Neural cell (in vitro differentiated cells): ENCODE data around the gene IGFBP7. TPM values are rescaled to one million over a fixed set of nuclear protein-coding genes. Genes with fewer than 3 reads are reported as not detected.

ENCODE experiments used
- H2AFZ ChIP-seq: fragments of 200-600, 300-800 bp; sonication (generic), shearing (Covaris generic); 2 replicates; pipeline ENCODE4 v1.6.0; 2014; ENCODE audit warnings: low read depth, mild to moderate bottlenecking, antibody characterized with exemption, low read length, moderate library complexity
- H3F3A ChIP-seq: fragments of 200-600 bp; shearing (Covaris generic); 2 replicates; pipeline ENCODE4 v1.6.1; 2016; ENCODE audit warnings: mild to moderate bottlenecking, moderate library complexity, mixed read lengths, antibody characterized with exemption, low read length; ENCODE audit not compliant: insufficient read depth, poor library complexity, severe bottlenecking
- H3K27ac ChIP-seq: fragments of 200-600, 300-800 bp; sonication (generic), shearing (Covaris generic); 2 replicates; pipeline ENCODE4 v1.5.1; 2014; ENCODE audit warnings: mild to moderate bottlenecking, low read length, moderate library complexity
- H3K27me3 ChIP-seq: fragments of 300-800, 200-600 bp; sonication (generic), shearing (Covaris generic); 2 replicates; pipeline ENCODE4 v1.6.0; 2014; ENCODE audit warnings: mild to moderate bottlenecking, low read depth, low read length, moderate library complexity; ENCODE audit not compliant: insufficient read depth
- H3K36me3 ChIP-seq: fragments of 300-800, 200-600 bp; sonication (generic), shearing (Covaris generic); 2 replicates; pipeline ENCODE4 v1.5.1; 2014; ENCODE audit warnings: mild to moderate bottlenecking, antibody characterized with exemption, low read length, moderate library complexity; ENCODE audit not compliant: insufficient read depth
- H3K4me2 ChIP-seq: fragments of 300-800, 200-600 bp; sonication (generic), shearing (Covaris generic); 2 replicates; pipeline ENCODE4 v1.6.0; 2014; ENCODE audit warnings: mild to moderate bottlenecking, low read length
- H3K4me3 ChIP-seq: fragments of 300-800, 200-600 bp; sonication (generic), shearing (Covaris generic); 2 replicates; pipeline ENCODE4 v1.5.1; 2014; ENCODE audit warnings: mild to moderate bottlenecking, low read length, moderate library complexity
- H3K79me2 ChIP-seq: fragments of 200-600 bp; shearing (Covaris generic); replicated peaks from 2 replicates; pipeline ENCODE4 v1.6.0; 2014; ENCODE audit warnings: mild to moderate bottlenecking, low read length, moderate library complexity; ENCODE audit not compliant: insufficient read depth
- H3K9ac ChIP-seq: fragments of 300-800, 200-600 bp; sonication (generic), shearing (Covaris generic); 2 replicates; pipeline ENCODE4 v1.6.1; 2016; ENCODE audit warnings: mild to moderate bottlenecking, low read length, mixed read lengths
- H3K9me2 ChIP-seq: fragments of 200-600 bp; shearing (Covaris generic); 2 replicates; pipeline ENCODE4 v1.6.1; 2016; ENCODE audit warnings: mild to moderate bottlenecking, low read length, mixed read lengths; ENCODE audit not compliant: insufficient read depth
- H3K9me3 ChIP-seq: fragments of 200-600, 300-800 bp; sonication (generic), shearing (Covaris generic); 2 replicates; pipeline ENCODE4 v1.6.1; 2016; ENCODE audit warnings: mild to moderate bottlenecking, mixed run types, low read length, moderate library complexity, mixed read lengths
- H4K20me1 ChIP-seq: fragments of 200-600 bp; shearing (Covaris generic); 2 replicates; pipeline ENCODE4 v1.6.1; 2016; ENCODE audit warnings: mild to moderate bottlenecking, mixed run types; ENCODE audit not compliant: insufficient read depth
- CTCF ChIP-seq: fragments of 450-650 bp; IDR thresholded peaks from 2 replicates; pipeline ENCODE4 v1.5.1; 2014; ENCODE audit warnings: antibody characterized with exemption, mild to moderate bottlenecking, moderate library complexity; ENCODE audit not compliant: poor library complexity, severe bottlenecking
- EP300 ChIP-seq: fragments of 450-650 bp; conservative IDR thresholded peaks from 2 replicates; pipeline ENCODE4 v1.6.1; 2014; ENCODE audit warnings: antibody characterized with exemption, mild to moderate bottlenecking, moderate library complexity; ENCODE audit not compliant: poor library complexity, severe bottlenecking
- EZH2 ChIP-seq: fragments of 200-600, 300-800 bp; shearing (Covaris generic), sonication (generic); IDR thresholded peaks from 2 replicates; pipeline ENCODE4 v1.6.1; 2014; ENCODE audit warnings: antibody characterized with exemption, low read length, borderline replicate concordance, mild to moderate bottlenecking; ENCODE audit not compliant: insufficient read depth, poor library complexity, severe bottlenecking
- MXI1 ChIP-seq: fragments of 450-650 bp; conservative IDR thresholded peaks from 2 replicates; pipeline ENCODE4 v1.6.1; 2014; ENCODE audit warnings: antibody characterized with exemption, mild to moderate bottlenecking; ENCODE audit not compliant: poor library complexity, severe bottlenecking
- POLR2AphosphoS5 ChIP-seq: IDR thresholded peaks from 2 replicates; pipeline ENCODE4 v1.6.1; 2012
- RAD21 ChIP-seq: fragments of 450-650 bp; conservative IDR thresholded peaks from 2 replicates; pipeline ENCODE4 v1.6.1; 2014; ENCODE audit warnings: antibody characterized with exemption, mild to moderate bottlenecking, moderate library complexity
- REST ChIP-seq: IDR thresholded peaks from 2 replicates; pipeline ENCODE4 v1.6.1; 2012; ENCODE audit warnings: borderline replicate concordance
- SMC3 ChIP-seq: fragments of 450-650 bp; conservative IDR thresholded peaks from 2 replicates; pipeline ENCODE4 v1.6.1; 2014; ENCODE audit warnings: antibody characterized with exemption, mild to moderate bottlenecking, moderate library complexity; ENCODE audit not compliant: poor library complexity
- TAF1 ChIP-seq: IDR thresholded peaks from 2 replicates; pipeline ENCODE4 v1.6.1; 2012; ENCODE audit warnings: low read depth
- polyA plus RNA-seq: library from polyadenylated mRNA; depleted of rRNA; stranded (reverse); fragments of >200 nt; gene quantifications from 2 replicates; pipeline ENCODE4 v1.2.3, GENCODE V29; 2014

IGFBP7 gene
- polyA plus RNA-seq, 1 donor from 2014 or later, result 0.33 TPM

GRCh38 chr4:57104706-57105560 is 5.3 kb downstream of the IGFBP7 start:
- no peaks in the 10 kb centered on the region for H3F3A ChIP-seq
- no peak overlapping the region for H3K4me3 ChIP-seq
- H3K79me2 ChIP-seq, result no peaks in the 10 kb centered on the region
- H3K27me3 ChIP-seq, result peaks cover 13% of the 10 kb centered on the region
- no peak overlapping the region for H3K9ac ChIP-seq
- no peaks in the 10 kb centered on the region for H3K36me3 ChIP-seq
- TF ChIP-seq REST, result no peak
- TF ChIP-seq CTCF, result no peak
- no peak for TF ChIP-seq POLR2AphosphoS5
- no peak for TF ChIP-seq SMC3
- TF ChIP-seq EP300, result no peak
- TF ChIP-seq MXI1, result no peak
- TF ChIP-seq RAD21, result no peak
- no peak for TF ChIP-seq TAF1
- no peak for TF ChIP-seq EZH2
- no peaks in the 10 kb centered on the region for H3K9me2 ChIP-seq
- no peak overlapping the region for H3K4me2 ChIP-seq
- H3K27ac ChIP-seq, result no peak overlapping the region
- H4K20me1 ChIP-seq, result no peaks in the 10 kb centered on the region
- no peaks in the 10 kb centered on the region for H3K9me3 ChIP-seq
- no peak overlapping the region for H2AFZ ChIP-seq

GRCh38 chr4:57103051-57103450 is 7.1 kb downstream of the IGFBP7 start:
- Histone ChIP-seq H3K9me3 (no peaks in the 10 kb centered on the region), H3K9me2 (no peaks in the 10 kb centered on the region), H3K9ac (no peak overlapping the region), H3F3A (no peaks in the 10 kb centered on the region), H3K4me3 (no peak overlapping the region), H3K36me3 (no peaks in the 10 kb centered on the region), H2AFZ (no peak overlapping the region), H4K20me1 (no peaks in the 10 kb centered on the region), H3K27me3 (no peaks in the 10 kb centered on the region), H3K79me2 (no peaks in the 10 kb centered on the region), H3K4me2 (no peak overlapping the region), H3K27ac (no peak overlapping the region)
- TF ChIP-seq CTCF (no peak), EP300 (no peak), POLR2AphosphoS5 (no peak), REST (no peak), RAD21 (no peak), TAF1 (no peak), MXI1 (no peak)
